ENCODE data around the gene ZNF785.

DNA sequence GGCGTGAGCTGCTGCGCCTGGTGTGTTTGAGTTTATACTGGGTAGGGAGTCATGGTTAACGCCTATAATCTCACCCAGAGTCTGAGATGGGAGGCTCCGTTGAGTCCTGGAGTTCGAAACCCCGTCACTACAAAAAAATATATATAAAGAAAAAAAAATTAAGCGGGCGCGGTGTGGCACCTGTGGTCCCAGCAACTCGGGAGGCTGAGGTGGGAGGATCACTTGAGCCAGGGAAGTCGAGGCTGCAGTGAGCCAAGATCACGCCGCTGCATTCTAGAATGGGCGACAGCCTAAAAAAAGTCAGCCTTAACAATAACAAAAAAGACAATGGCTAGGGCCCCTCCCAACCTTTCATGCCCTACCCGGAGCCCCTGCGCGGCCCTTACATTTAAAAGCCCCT, 48.0 kb upstream of the ZNF785 start:
- no peak for TF ChIP-seq CTCF (IDR thresholded peaks at IDR 0.05)
- no peak for TF ChIP-seq POLR2A (IDR thresholded peaks at IDR 0.05)
